Parathyroid adenoma (tissue), 2 donors: Measurements from ENCODE around the gene MALRD1.

ENCODE experiments used
- H2AFZ ChIP-seq: fragments of 300-600 bp; sonication (generic); one replicate; pipeline ENCODE4 v1.7.0; 2017; ENCODE audit warnings: antibody characterized with exemption, mild to moderate bottlenecking
- H3K27ac ChIP-seq: fragments of 300-600 bp; sonication (generic); one replicate; pipeline ENCODE4 v1.7.0; 2017
- H3K27me3 ChIP-seq: fragments of 300-600 bp; sonication (generic); one replicate; pipeline ENCODE4 v1.7.0; 2017; ENCODE audit warnings: low read length; ENCODE audit not compliant: control insufficient read depth, insufficient read depth
- H3K36me3 ChIP-seq: fragments of 300-600 bp; sonication (generic); one replicate; pipeline ENCODE4 v1.7.0; 2017; ENCODE audit warnings: low read length; ENCODE audit not compliant: control insufficient read depth, insufficient read depth
- H3K4me1 ChIP-seq: fragments of 300-600 bp; sonication (generic); one replicate; pipeline ENCODE4 v1.7.0; 2017; ENCODE audit warnings: control low read depth
- H3K4me2 ChIP-seq: fragments of 300-600 bp; sonication (generic); one replicate; pipeline ENCODE4 v1.7.0; 2017; ENCODE audit warnings: low read length
- H3K4me3 ChIP-seq: fragments of 300-600 bp; sonication (generic); one replicate; pipeline ENCODE4 v1.7.0; 2017; ENCODE audit warnings: low read depth, low read length
- H3K79me2 ChIP-seq: fragments of 300-600 bp; sonication (generic); one replicate; pipeline ENCODE4 v1.7.0; 2017; ENCODE audit warnings: control low read depth
- H3K9ac ChIP-seq: fragments of 300-600 bp; sonication (generic); one replicate; pipeline ENCODE4 v1.7.0; 2017; ENCODE audit warnings: mild to moderate bottlenecking
- H3K9me3 ChIP-seq: fragments of 300-600 bp; sonication (generic); one replicate; pipeline ENCODE4 v1.7.0; 2017; ENCODE audit warnings: low read length; ENCODE audit not compliant: control insufficient read depth
- TF ChIP-seq, protein P1 (sequence below): fragments of 300-600 bp; sonication (generic); IDR thresholded peaks from one replicate; pipeline ENCODE4 v1.7.0; 2017; ENCODE audit warnings: antibody characterized with exemption, mild to moderate bottlenecking
- donor health status: primary hyperparathyroidism.

Gene MALRD1

DNA sequence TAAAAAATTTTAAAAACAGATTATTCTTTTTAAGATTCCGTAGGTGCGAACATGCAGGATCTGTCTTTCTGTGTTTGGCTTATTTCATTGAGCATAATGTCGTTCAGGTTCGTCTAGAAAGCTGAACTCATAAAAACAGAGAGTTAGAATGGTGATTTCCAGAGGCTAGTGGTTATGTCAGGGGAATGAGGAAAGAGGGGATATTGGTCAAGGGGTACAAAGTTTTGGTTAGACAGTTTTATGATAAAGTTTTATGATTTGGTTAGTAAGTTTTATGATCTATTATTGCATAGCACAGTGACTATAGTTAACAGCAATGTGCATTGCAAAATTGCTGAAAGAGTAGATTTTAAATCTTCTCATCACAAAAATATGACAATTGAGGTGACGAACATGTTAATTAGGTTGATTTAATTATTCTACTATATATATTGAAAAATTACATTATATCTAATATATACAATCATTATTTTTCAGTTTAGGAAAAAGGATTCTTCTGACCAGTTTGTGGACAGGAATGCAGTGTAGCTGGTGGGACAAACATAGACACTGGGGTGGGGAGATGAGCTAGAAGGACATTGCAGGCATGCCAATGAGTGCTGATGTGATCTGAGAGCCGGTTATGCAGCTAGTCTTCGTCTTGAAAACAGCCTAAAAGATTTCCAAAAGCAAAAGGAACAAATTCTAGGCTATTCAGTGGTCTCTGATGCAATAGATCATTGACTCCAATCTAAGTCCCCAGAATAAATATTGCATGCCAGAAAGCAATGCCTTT is 31.3 kb upstream of the MALRD1 start:
- Histone ChIP-seq H3K9me3 (no peaks in the 10 kb centered on the region), H3K27ac (no peak overlapping the region), H2AFZ (no peak overlapping the region), H3K36me3 (no peaks in the 10 kb centered on the region), H3K4me1 (no peaks in the 10 kb centered on the region), H3K4me2 (no peak overlapping the region), H3K79me2 (no peaks in the 10 kb centered on the region), H3K4me3 (no peak overlapping the region), H3K9ac (no peak overlapping the region), H3K27me3 (no peaks in the 10 kb centered on the region)
- TF ChIP-seq, protein P1, sequence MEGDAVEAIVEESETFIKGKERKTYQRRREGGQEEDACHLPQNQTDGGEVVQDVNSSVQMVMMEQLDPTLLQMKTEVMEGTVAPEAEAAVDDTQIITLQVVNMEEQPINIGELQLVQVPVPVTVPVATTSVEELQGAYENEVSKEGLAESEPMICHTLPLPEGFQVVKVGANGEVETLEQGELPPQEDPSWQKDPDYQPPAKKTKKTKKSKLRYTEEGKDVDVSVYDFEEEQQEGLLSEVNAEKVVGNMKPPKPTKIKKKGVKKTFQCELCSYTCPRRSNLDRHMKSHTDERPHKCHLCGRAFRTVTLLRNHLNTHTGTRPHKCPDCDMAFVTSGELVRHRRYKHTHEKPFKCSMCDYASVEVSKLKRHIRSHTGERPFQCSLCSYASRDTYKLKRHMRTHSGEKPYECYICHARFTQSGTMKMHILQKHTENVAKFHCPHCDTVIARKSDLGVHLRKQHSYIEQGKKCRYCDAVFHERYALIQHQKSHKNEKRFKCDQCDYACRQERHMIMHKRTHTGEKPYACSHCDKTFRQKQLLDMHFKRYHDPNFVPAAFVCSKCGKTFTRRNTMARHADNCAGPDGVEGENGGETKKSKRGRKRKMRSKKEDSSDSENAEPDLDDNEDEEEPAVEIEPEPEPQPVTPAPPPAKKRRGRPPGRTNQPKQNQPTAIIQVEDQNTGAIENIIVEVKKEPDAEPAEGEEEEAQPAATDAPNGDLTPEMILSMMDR = no peak

- H3K27me3 ChIP-seq = no peaks in the 10 kb centered on the region
- no peak overlapping the region for H3K4me3 ChIP-seq
- H3K36me3 ChIP-seq = no peaks in the 10 kb centered on the region
- no peaks in the 10 kb centered on the region for H3K4me1 ChIP-seq
- H3K27ac ChIP-seq = no peak overlapping the region
- H3K9me3 ChIP-seq = no peaks in the 10 kb centered on the region
- no peaks in the 10 kb centered on the region for H3K79me2 ChIP-seq
- TF ChIP-seq, protein P1 = no peak
- no peak overlapping the region for H3K4me2 ChIP-seq
- H3K9ac ChIP-seq = no peak overlapping the region
- no peak overlapping the region for H2AFZ ChIP-seq
Observed at GRCh38 chr10:19021162-19021561, 27.4 kb upstream of the MALRD1 start.

GRCh38 chr10:19024611-19025010 is 24.0 kb upstream of the MALRD1 start:
- Histone ChIP-seq H3K9ac (no peak overlapping the region), H3K27ac (no peak overlapping the region), H3K4me2 (no peak overlapping the region), H2AFZ (no peak overlapping the region), H3K4me3 (no peak overlapping the region), H3K9me3 (no peaks in the 10 kb centered on the region), H3K27me3 (no peaks in the 10 kb centered on the region), H3K4me1 (no peaks in the 10 kb centered on the region), H3K79me2 (no peaks in the 10 kb centered on the region), H3K36me3 (no peaks in the 10 kb centered on the region)
- TF ChIP-seq, protein P1 = no peak

DNA sequence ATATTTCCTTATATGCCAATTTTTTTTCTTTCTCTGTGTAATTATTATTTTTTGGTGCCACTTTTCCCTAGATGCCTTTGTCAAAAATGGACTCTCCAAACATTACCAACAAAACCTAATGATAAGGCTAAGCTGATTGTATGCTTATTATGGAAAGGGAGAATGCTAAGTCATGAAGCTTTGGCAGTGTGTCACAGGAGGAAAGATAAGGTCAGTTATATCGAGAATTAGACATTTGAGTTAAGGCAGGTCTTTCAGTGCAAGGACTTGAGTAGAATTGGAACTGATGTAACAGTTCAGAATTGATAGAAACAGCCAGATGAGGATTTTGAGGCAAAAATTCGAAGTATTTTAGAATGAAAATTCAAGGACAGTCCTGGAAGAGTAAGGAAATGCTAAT is 16.8 kb upstream of the MALRD1 start:
- no peaks in the 10 kb centered on the region for H3K4me1 ChIP-seq
- H3K4me3 ChIP-seq = no peak overlapping the region
- H3K27me3 ChIP-seq = no peaks in the 10 kb centered on the region
- no peak overlapping the region for H2AFZ ChIP-seq
- no peaks in the 10 kb centered on the region for H3K36me3 ChIP-seq
- no peak overlapping the region for H3K4me2 ChIP-seq
- no peaks in the 10 kb centered on the region for H3K79me2 ChIP-seq
- H3K9ac ChIP-seq = no peak overlapping the region
- no peaks in the 10 kb centered on the region for H3K9me3 ChIP-seq
- TF ChIP-seq, protein P1 = no peak
- no peak overlapping the region for H3K27ac ChIP-seq

DNA sequence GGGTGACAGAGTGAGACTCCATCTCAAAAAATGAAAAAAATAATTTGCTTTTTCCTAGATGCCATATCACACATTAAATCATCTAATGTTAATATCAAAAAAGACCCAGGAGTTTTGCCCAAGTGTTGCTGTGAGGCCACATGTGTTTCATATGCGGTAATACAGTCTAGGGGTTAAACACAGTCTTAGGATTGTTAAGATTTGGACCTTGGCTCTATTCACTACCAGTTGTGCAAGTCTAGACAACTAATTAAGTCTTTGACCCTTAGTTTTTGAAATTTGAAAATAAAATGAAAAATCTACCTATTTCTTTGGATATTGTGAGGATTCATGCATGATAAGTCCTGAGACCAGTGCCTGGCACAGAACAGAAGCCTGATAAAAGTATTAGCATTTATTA is 14.9 kb upstream of the MALRD1 start:
- Histone ChIP-seq H3K4me2 (no peak overlapping the region), H3K9me3 (no peaks in the 10 kb centered on the region), H3K4me1 (no peaks in the 10 kb centered on the region), H2AFZ (no peak overlapping the region), H3K4me3 (no peak overlapping the region), H3K27me3 (no peaks in the 10 kb centered on the region), H3K79me2 (no peaks in the 10 kb centered on the region), H3K36me3 (no peaks in the 10 kb centered on the region), H3K9ac (no peak overlapping the region), H3K27ac (no peak overlapping the region)
- TF ChIP-seq, protein P1 = no peak
